Right cardiac atrium (tissue), 5 donors: Measurements from ENCODE around the gene GSN. TPM values are rescaled to one million over a fixed set of nuclear protein-coding genes. Genes with fewer than 3 reads are reported as not detected.
A peak's percentile ranks its signal among the peaks of the same experiment; 100 is the strongest.

Source experiments
- ATAC-seq, 2 donors: fragments of 200-7000 bp; cut with Tn5 transposase; one replicate each; pipeline versions ENCODE4 v1.8.0 to v1.9.1; 2020; ENCODE audit warnings: moderate library complexity in 2 of 2, mild to moderate bottlenecking in 1 of 2
- DNase-seq, 3 donors: peaks; one replicate each; pipeline ENCODE4 v3.0.0-alpha.2; 2020
- H3K27ac ChIP-seq: one replicate; pipeline ENCODE4 v1.5.1; 2013; ENCODE audit warnings: mild to moderate bottlenecking, low read length, control low read depth, moderate library complexity
- H3K27me3 ChIP-seq: one replicate; pipeline ENCODE4 v1.6.1; 2013; ENCODE audit not compliant: control insufficient read depth, insufficient read depth
- H3K4me1 ChIP-seq: one replicate; pipeline ENCODE4 v1.6.1; 2013; ENCODE audit warnings: low read length; ENCODE audit not compliant: control insufficient read depth, insufficient read depth
- H3K4me3 ChIP-seq: one replicate; pipeline ENCODE4 v1.5.1; 2013; ENCODE audit warnings: low read length, control low read depth
- H3K9me3 ChIP-seq: one replicate; pipeline ENCODE4 v1.6.1; 2013; ENCODE audit warnings: low read length; ENCODE audit not compliant: control insufficient read depth
- WGBS: extraction: QIAGEN DNeasy Blood & Tissue Kit; methylation state at CpG from one replicate; pipeline ENCODE4 v1.1.7; 2013; 5-methylcytosine and 5-hydroxymethylcytosine counted together
- intact Hi-C, 4 donors: fragments of 100-400 bp; cut with DNase I; formaldehyde crosslinking; loops; one replicate each; pipeline versions ENCODE4 v1.11.0 to v1.14.0; 2022 to 2023
- polyA plus RNA-seq: library from polyadenylated mRNA; stranded (reverse); fragments of 200-250 nt; gene quantifications from one replicate; pipeline ENCODE4 v1.2.3, GENCODE V29; 2013
- total RNA-seq, 4 donors: library from RNA; stranded (reverse); fragmentation: NEBNext Ultra II Directional; extraction: Animal tissue kit (Norgen Biotek cat#: 25700); gene quantifications; one replicate each; pipeline ENCODE4 v1.2.1, GENCODE V29; 2021
- donor health status: healthy with polysubstance abuse.
- donor health status: DM: no; HTN: yes; CAD: no.
- donor health status: DM: no; HTN: no; CAD: no.
- donor health status: DM: no; HTN: yes; CAD: no; lungs with severe emphysema.
- donor health status: DM: yes; HTN: yes; CAD: no.

GSN gene
- total and polyA plus RNA-seq, 5 donors: 949 to 1,838 (median 1,630) TPM

DNA sequence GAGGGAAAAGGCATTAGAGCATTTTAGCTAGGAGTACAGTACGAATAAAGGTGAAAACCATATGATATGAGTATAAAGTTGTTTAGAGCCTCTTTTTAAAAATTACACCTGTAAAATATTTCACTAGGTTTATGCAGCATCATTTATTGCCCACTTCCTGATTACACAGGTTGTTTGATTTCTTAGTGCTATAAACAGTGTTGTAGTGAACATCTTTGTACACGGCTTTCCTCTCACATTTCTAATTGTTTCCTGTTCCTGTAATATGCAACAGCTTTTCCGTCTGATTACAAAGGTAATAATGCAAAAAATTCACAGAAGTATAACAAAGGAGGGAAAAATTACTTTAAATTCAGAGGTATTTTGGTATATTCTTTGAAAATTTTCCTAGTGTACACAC lies 89.0 kb downstream of the GSN start:
- H3K4me1 ChIP-seq: peaks cover 11% of the 10 kb centered on the region
- ATAC-seq: no peak
- no peaks in the 10 kb centered on the region for H3K27me3 ChIP-seq
- no peak overlapping the region for H3K4me3 ChIP-seq
- peak overlapping the region; percentile 7 for H3K27ac ChIP-seq
- WGBS: 65% methylated on average over 3 of the region's 3 CpGs
- no peaks in the 10 kb centered on the region for H3K9me3 ChIP-seq
- intact Hi-C loops: no loop called here
- no peak for DNase-seq

DNA sequence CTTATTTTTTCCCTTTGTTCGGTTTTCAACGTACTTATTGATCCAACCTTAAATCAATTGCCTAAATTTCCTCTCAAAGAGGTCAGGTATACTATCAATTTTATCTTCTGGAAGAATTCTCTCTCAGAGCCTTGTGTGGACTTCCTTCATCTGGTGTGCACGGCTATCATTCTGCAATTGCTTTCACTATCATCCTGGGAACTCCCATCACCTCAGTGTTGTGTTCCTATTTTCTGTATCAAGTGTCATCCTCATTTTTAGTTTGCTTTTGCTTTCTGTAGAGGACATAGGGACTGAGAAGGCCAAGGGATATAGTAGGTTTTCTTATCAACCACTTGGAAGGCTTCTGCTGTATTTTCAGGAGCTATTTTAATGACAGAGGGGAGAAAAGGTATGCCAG lies 90.8 kb downstream of the GSN start:
- ATAC-seq: no peak
- H3K27me3 ChIP-seq: no peaks in the 10 kb centered on the region
- no peak for DNase-seq
- H3K4me1 ChIP-seq: peaks cover 11% of the 10 kb centered on the region
- WGBS: 47% methylated on average over 3 of the region's 3 CpGs
- no peak overlapping the region for H3K4me3 ChIP-seq
- intact Hi-C loops: no loop called here
- peak overlapping the region; percentile 98 for H3K27ac ChIP-seq
- H3K9me3 ChIP-seq: no peaks in the 10 kb centered on the region

- intact Hi-C loops: no loop called here
- DNase-seq (no peak), ATAC-seq (peak in 1 of 2 donors; percentile 25)
- Histone ChIP-seq H3K27me3 (no peaks in the 10 kb centered on the region), H3K9me3 (no peaks in the 10 kb centered on the region), H3K4me1 (peaks cover 11% of the 10 kb centered on the region), H3K4me3 (no peak overlapping the region), H3K27ac (peak overlapping the region; percentile 98)
- WGBS: 60% methylated on average over 3 of the region's 3 CpGs
These were observed 91.7 kb downstream of the GSN start for GRCh38 chr9:121359351-121360294.

- ATAC-seq: peak; percentile 42 to 66
- H3K27me3 ChIP-seq: no peaks in the 10 kb centered on the region
- intact Hi-C loops: no loop called here
- DNase-seq: no peak
- peak overlapping the region; percentile 64 for H3K27ac ChIP-seq
- H3K4me1 ChIP-seq: peaks cover 9% of the 10 kb centered on the region
- no peaks in the 10 kb centered on the region for H3K9me3 ChIP-seq
- peak overlapping the region; percentile 15 for H3K4me3 ChIP-seq
These were observed 92.8 kb downstream of the GSN start for GRCh38 chr9:121360601-121361374.

DNA sequence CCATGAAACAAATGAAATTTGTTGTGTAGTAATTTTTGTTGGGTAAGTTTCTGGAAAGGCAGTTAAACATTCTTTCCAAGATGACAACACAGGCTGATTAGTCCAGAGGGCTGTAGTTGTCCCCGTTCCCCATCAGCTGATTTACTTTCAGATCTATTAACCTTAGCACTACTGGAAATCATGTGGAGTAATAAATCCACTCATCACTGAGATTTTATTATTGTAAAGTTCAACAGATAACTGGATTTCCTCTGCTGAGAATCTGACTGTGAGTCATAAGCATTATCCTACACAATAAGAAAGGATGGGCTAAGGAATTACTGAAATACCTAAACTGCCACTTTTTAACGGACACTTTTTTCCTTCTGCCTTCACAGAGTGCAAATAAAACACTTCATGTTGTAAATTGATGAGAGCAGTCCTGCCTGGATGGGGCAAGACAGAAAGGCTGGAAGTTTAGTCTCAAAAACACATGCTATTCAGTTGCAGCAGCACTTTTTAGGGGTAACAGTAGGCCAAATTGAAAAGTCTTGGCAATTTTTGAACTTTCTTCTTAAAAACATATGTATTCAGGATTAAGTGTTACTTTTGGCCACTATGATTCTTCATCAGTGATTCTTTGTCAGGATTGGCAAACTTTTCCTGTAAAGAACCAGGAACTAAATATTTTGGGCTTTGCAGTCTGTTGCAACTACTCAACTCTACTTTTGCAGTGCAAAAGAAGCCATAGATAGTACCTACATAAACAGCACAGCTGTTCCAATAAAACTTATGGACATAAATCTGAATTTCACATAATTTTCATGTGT lies 95.1 kb downstream of the GSN start:
- Histone ChIP-seq H3K27me3 (no peaks in the 10 kb centered on the region), H3K4me1 (peaks cover 9% of the 10 kb centered on the region), H3K4me3 (peak overlapping the region; percentile 29), H3K27ac (peak overlapping the region; percentile 97), H3K9me3 (no peaks in the 10 kb centered on the region)
- ATAC-seq (peak; percentile 73 to 74), DNase-seq (no peak)
- intact Hi-C loops: no loop called here
- WGBS: 6% methylated on average over 2 of the region's 2 CpGs

DNA sequence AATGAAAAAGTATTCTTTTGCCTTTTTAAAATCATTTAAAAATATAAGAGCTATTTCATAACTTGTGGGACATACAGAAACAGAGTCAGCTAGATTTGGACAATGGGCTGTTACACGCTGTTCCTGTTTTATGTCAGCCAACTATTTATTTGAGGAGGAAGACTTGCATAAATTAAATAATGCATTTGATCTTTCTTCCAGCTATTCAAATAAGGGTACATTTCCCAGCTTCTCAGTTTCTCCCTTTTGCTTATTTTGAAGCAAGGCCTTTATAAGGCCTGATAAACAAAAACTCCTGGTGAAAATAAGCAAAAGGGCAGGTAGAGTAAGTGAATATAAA lies 95.6 kb downstream of the GSN start:
- Histone ChIP-seq H3K4me1 (peaks cover 9% of the 10 kb centered on the region), H3K9me3 (no peaks in the 10 kb centered on the region), H3K27ac (no peak overlapping the region), H3K4me3 (peak overlapping the region; percentile 48), H3K27me3 (no peaks in the 10 kb centered on the region)
- no peak for ATAC-seq
- WGBS: 21% methylated on average over 1 of the region's 1 CpG
- intact Hi-C loops: no loop called here
- DNase-seq: no peak

DNA sequence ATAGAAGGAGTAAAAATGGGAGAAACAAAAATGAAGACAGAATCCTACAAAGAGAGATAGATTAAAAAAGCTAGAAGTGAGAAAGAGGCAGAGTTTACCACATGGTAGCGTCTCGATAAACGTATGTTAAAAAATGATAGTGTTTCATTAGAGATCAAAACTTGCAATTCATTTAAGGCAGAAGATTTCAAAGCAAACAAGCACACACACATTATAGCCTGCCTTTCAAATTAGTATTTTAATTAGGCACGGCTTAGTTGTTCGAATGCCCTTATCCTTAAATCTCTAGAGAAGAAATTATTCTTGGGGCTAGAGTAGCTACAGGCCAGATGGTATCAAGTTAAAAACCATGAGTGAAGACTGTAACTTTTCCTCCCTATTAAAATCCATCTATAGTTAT lies 96.1 kb downstream of the GSN start:
- H3K27ac ChIP-seq: no peak overlapping the region

GRCh38 chr9:121364886-121365285 lies 96.9 kb downstream of the GSN start:
- DNase-seq: no peak
- peak overlapping the region; percentile 38 for H3K4me3 ChIP-seq
- peaks cover 4% of the 10 kb centered on the region for H3K4me1 ChIP-seq
- peak overlapping the region; percentile 83 for H3K27ac ChIP-seq
- no peak for ATAC-seq
- intact Hi-C loops: no loop called here
- no peaks in the 10 kb centered on the region for H3K27me3 ChIP-seq
- H3K9me3 ChIP-seq: no peaks in the 10 kb centered on the region

More for the DNA sequence above, 96.1 kb downstream of the GSN start:
- ATAC-seq (no peak), DNase-seq (no peak)
- peak overlapping the region; percentile 48 for H3K4me3 ChIP-seq
- H3K27me3 ChIP-seq: no peaks in the 10 kb centered on the region
- no peaks in the 10 kb centered on the region for H3K9me3 ChIP-seq
- 51% methylated on average over 5 of the region's 5 CpGs for WGBS
- intact Hi-C loops: no loop called here
- peaks cover 5% of the 10 kb centered on the region for H3K4me1 ChIP-seq

- WGBS: 24% methylated on average over 2 of the region's 2 CpGs
- H3K27ac ChIP-seq: no peak overlapping the region
- peaks cover 4% of the 10 kb centered on the region for H3K4me1 ChIP-seq
- no peaks in the 10 kb centered on the region for H3K9me3 ChIP-seq
- H3K27me3 ChIP-seq: no peaks in the 10 kb centered on the region
- DNase-seq: no peak
- H3K4me3 ChIP-seq: peak overlapping the region; percentile 38
- intact Hi-C loops: no loop called here
- ATAC-seq: no peak
These were observed 97.6 kb downstream of the GSN start for GRCh38 chr9:121365564-121365963.

DNA sequence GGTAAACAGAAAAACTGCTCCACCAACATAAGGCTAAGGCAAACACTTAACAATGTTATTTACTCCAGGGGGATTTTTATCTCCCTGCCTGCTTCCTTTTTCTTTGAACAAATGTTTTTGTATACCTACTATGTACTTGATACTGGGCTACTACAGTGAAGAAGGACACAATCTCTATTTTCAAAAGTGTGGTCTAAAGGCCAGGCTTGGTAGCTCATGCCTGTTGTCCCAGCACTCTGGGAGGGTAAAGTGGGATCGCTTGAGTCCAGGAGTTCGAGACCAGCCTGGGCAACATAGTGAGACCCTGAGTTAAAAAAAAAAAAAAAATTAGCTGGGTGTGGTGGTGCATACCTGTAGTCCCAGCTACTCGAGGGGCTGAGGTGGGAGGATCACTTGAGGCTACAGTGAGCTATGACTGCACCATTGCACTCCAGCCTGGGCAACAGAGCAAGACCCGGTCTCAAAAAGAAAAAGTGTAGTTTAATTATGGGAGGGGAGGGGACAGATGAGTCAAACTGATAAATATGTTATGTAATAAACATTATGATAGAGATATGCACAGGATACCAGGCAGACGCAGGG lies 98.7 kb downstream of the GSN start:
- peaks cover 3% of the 10 kb centered on the region for H3K4me1 ChIP-seq
- DNase-seq (no peak), ATAC-seq (no peak)
- H3K9me3 ChIP-seq: no peaks in the 10 kb centered on the region
- 71% methylated on average over 5 of the region's 5 CpGs for WGBS
- intact Hi-C loops: no loop called here
- peak overlapping the region; percentile 65 for H3K4me3 ChIP-seq
- peak overlapping the region; percentile 70 for H3K27ac ChIP-seq
- no peaks in the 10 kb centered on the region for H3K27me3 ChIP-seq
